HCT116 (cell line): ENCODE data around the gene DNAJC5. TPM values are rescaled to one million over a fixed set of nuclear protein-coding genes. Genes with fewer than 3 reads are reported as not detected.

Experiments
- ATAC-seq: fragments of 200-7000 bp; cut with Tn5 transposase; 2 replicates; pipeline ENCODE4 v1.9.1; 2020; ENCODE audit warnings: mild to moderate bottlenecking, moderate library complexity
- BruUV-seq: library from RNA; stranded (reverse); fragments of 400-500 nt; replicated peaks from 2 replicates; lab custom pipeline; 2021; lab: Mats Ljungman, UMichigan
- CTCF ChIA-PET: fragments of 300-600 bp; sonication (Branson Sonifier 250); formaldehyde crosslinking; loops from one replicate; lab custom pipeline; 2021; ENCODE audit warnings: antibody characterized with exemption; lab: Charles Lee
- POLR2A ChIA-PET: fragments of 300-600, 350-600 bp; sonication (Branson Sonifier 250); formaldehyde crosslinking; loops from one replicate; lab custom pipeline; 2021; ENCODE audit warnings: antibody characterized with exemption; lab: Charles Lee
- RAD21 ChIA-PET, 2 experiments: fragments of 300-600 bp; sonication (Branson Sonifier 250); formaldehyde crosslinking; loops; one replicate each; lab custom pipeline; 2023; ENCODE audit warnings: low total read pairs in 2 of 2; ENCODE audit not compliant: uncharacterized antibody in 2 of 2, unreplicated experiment in 2 of 2, low non-redundant PET in 1 of 2; lab: Charles Lee
- DNase-seq: peaks from one replicate; pipeline ENCODE4 v3.0.0-alpha.2; 2010; ENCODE audit warnings: low read depth, low spot score
- H2AFZ ChIP-seq: fragments of 200-600 bp; shearing (Covaris generic), sonication (generic); 2 replicates; pipeline ENCODE4 v1.6.1; 2017; ENCODE audit warnings: low read depth, mixed run types, mixed read lengths, antibody characterized with exemption, low read length; ENCODE audit not compliant: poor library complexity, severe bottlenecking
- H3K27ac ChIP-seq: 2 replicates; pipeline ENCODE4 v1.5.1; 2012; ENCODE audit warnings: low read depth, low read length
- H3K27me3 ChIP-seq: fragments of 200-600 bp; sonication (generic); 2 replicates; pipeline ENCODE4 v1.6.1; 2016; ENCODE audit warnings: mixed run types, low read length, mixed read lengths; ENCODE audit not compliant: insufficient read depth
- H3K36me3 ChIP-seq, 2 experiments: fragments of 200-500 bp in 1 of 2; fragments of 200-600 bp in 1 of 2; sonication (Bioruptor generic) in 1 of 2; sonication (generic) in 1 of 2; 2 replicates each; pipeline versions ENCODE4 v1.5.1 to v1.6.1; 2014 to 2016; ENCODE audit warnings: low read length in 2 of 2, inconsistent platforms in 1 of 2, mixed read lengths in 1 of 2, mixed run types in 1 of 2; ENCODE audit not compliant: insufficient read depth in 2 of 2, control insufficient read depth in 1 of 2
- H3K4me1 ChIP-seq, 2 experiments: fragments of 200-600 bp in 1 of 2; sonication (generic) in 1 of 2; 2 replicates each; pipeline versions ENCODE4 v1.5.1 to v1.6.1; 2012 to 2017; ENCODE audit warnings: low read length in 2 of 2, inconsistent platforms in 1 of 2, mild to moderate bottlenecking in 1 of 2, mixed read lengths in 1 of 2, mixed run types in 1 of 2, moderate library complexity in 1 of 2; ENCODE audit not compliant: insufficient read depth in 2 of 2, control insufficient read depth in 1 of 2
- H3K4me2 ChIP-seq: fragments of 200-600 bp; sonication (generic); 2 replicates; pipeline ENCODE4 v1.6.1; 2017; ENCODE audit warnings: mixed run types, low read length, mixed read lengths
- H3K4me3 ChIP-seq, 2 experiments: fragments of 200-600 bp in 1 of 2; sonication (generic) in 1 of 2; replicated peaks in 1 of 2; 2 replicates each; pipeline ENCODE4 v1.5.1; 2011 to 2016; ENCODE audit warnings: low read length in 2 of 2, control low read depth in 1 of 2, low read depth in 1 of 2, mild to moderate bottlenecking in 1 of 2, mixed read lengths in 1 of 2, mixed run types in 1 of 2
- H3K79me2 ChIP-seq: fragments of 200-600 bp; sonication (generic); 2 replicates; pipeline ENCODE4 v1.6.1; 2017; ENCODE audit warnings: mild to moderate bottlenecking, mixed run types, low read length, moderate library complexity, mixed read lengths; ENCODE audit not compliant: insufficient read depth
- H3K9ac ChIP-seq: fragments of 200-600 bp; sonication (generic); 2 replicates; pipeline ENCODE4 v1.6.1; 2016; ENCODE audit warnings: low read length, mixed read lengths
- H3K9me2 ChIP-seq: fragments of 200-600 bp; sonication (generic), shearing (Covaris generic); 2 replicates; pipeline ENCODE4 v1.6.1; 2017; ENCODE audit warnings: mixed run types, mild to moderate bottlenecking, moderate library complexity; ENCODE audit not compliant: insufficient read depth
- H3K9me3 ChIP-seq, 2 experiments: fragments of 200-500 bp in 1 of 2; fragments of 200-600 bp in 1 of 2; sonication (Bioruptor generic) in 1 of 2; sonication (generic) in 1 of 2; 2 replicates each; pipeline ENCODE4 v1.6.1; 2014 to 2017; ENCODE audit warnings: low read length in 2 of 2, mixed read lengths in 2 of 2, inconsistent platforms in 1 of 2, low read depth in 1 of 2, mild to moderate bottlenecking in 1 of 2, mixed run types in 1 of 2, moderate library complexity in 1 of 2; ENCODE audit not compliant: control insufficient read depth in 1 of 2, insufficient read depth in 1 of 2
- H4K20me1 ChIP-seq: fragments of 200-600 bp; sonication (generic), shearing (Covaris generic); 2 replicates; pipeline ENCODE4 v1.6.1; 2017; ENCODE audit warnings: mixed run types, mild to moderate bottlenecking, moderate library complexity; ENCODE audit not compliant: insufficient read depth
- CEBPB ChIP-seq: IDR thresholded peaks from 2 replicates; pipeline ENCODE4 v1.6.1; 2012; ENCODE audit warnings: low read depth
- EZH2 ChIP-seq: fragments of 200-600 bp; sonication (generic); IDR thresholded peaks from 2 replicates; pipeline ENCODE4 v1.6.1; 2017; ENCODE audit warnings: antibody characterized with exemption, mixed run types
- intact Hi-C: fragments of 100-400 bp; cut with micrococcal nuclease; formaldehyde crosslinking; loops from 2 replicates; pipeline ENCODE4 v1.10.0; 2022
- total RNA-seq: library from RNA; stranded (reverse); gene quantifications from one replicate; pipeline ENCODE4 v1.2.1, GENCODE V29; 2021; ENCODE audit not compliant: unreplicated experiment

DNAJC5 gene
- total RNA-seq, 1 experiment from 2014 or later = 38.3 TPM

DNA sequence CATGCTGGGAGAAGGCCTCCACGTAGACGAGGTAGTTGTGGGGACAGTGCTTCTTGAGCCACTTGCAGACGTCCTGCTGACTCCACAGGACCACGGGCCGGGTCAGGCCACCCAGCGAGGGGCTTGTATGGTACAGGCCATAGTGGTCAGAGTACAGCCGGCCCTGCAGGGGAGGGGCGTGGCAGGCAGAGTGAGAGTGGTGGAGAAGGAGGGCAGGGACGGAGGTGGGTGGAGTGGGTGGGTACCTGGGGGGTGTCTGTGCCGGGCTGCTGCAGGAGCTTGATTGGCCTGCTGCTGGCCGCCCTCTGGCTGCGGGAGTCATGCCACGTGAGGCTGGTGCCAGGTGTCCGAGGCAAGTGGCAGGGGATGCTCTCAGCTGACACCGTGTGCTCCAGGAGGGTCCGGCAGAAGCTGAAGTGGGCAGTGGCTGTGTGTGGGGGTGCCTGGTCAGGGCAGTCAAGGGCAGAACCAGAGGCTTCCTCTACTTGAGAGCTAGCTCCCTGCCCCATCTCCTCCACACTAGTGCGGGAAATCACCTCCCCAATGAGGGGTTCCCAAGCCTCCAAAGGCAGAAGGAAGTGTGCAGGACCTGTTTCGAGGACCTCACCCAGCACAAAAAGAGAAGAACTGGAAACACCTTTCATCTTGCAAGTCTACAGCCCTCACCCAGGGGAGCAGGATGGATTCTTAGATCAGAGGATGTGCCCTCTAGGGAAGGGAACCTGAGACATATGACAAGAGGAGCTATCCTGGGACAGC, 82.2 kb downstream of the DNAJC5 start:
- Histone ChIP-seq H3K9me2 (no peaks in the 10 kb centered on the region), H3K36me3 (no peaks in the 10 kb centered on the region), H2AFZ (no peak overlapping the region), H3K4me1 (peaks cover 26 to 58% of the 10 kb centered on the region in 2 experiments), H3K27me3 (no peaks in the 10 kb centered on the region), H4K20me1 (no peaks in the 10 kb centered on the region), H3K9ac (no peak overlapping the region), H3K9me3 (no peaks in the 10 kb centered on the region), H3K4me3 (no peak overlapping the region), H3K4me2 (peak overlapping the region; percentile 96), H3K79me2 (peaks cover 11% of the 10 kb centered on the region), H3K27ac (no peak overlapping the region; the same call in 1 of the 2 replicates)
- RAD21 ChIA-PET = no interaction called here
- no TSS peak for BruUV-seq
- POLR2A ChIA-PET = no interaction called here
- intact Hi-C loops = loop anchor here (10.0 kb wide), 2 partner anchors 112 to 192 kb away; partner anchors contain the start of genes ABHD16B and TPD52L2
- CTCF ChIA-PET = interaction anchor here (0.5 to 0.6 kb wide), 2 partner anchors 10 to 403 kb away, joined by 3 to 6 read pairs; partner anchors contain the start of gene HELZ2
- TF ChIP-seq CEBPB = no peak
- ATAC-seq (no peak), DNase-seq (no peak)

DNA sequence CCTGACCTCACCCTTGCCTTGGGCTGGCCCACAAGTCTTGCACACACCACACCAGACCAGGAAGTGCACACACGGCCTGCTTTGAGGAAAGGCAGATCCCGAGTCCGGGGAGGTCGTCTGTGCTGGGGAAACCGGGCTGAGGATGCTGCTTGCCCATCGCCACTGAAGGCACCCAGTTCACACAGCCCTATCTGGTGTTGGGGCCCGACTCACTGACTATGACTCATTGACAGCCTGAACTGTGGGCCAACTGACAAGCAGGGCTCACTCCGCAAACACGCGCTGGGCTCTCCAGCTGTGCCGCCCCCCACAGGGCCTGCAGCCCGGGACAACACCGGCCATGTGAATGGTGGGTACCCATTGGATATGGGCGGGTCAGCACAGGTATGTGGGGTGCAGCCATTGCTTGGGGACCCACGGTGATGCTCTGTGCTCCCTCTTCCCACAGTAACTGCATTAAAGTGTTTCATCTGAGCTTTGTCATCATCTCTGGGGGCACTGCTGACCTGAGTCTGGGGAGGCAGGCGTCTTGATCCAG, 82.9 kb downstream of the DNAJC5 start:
- peak overlapping the region; percentile 69; the same call in 1 of the 2 replicates for H3K27ac ChIP-seq
- no peak overlapping the region for H2AFZ ChIP-seq
- peaks cover 28 to 63% of the 10 kb centered on the region in 2 experiments for H3K4me1 ChIP-seq
- peak overlapping the region; percentile 76 to 94; a peak in 3 of 4 replicates for H3K4me3 ChIP-seq
- BruUV-seq = no TSS peak
- ChIA-PET CTCF (interaction anchor here (0.5 to 0.6 kb wide), 2 partner anchors 9 to 404 kb away, joined by 3 to 6 read pairs; partner anchors contain the start of gene HELZ2), POLR2A (no interaction called here), RAD21 (no interaction called here)
- H3K36me3 ChIP-seq = no peaks in the 10 kb centered on the region
- H3K27me3 ChIP-seq = no peaks in the 10 kb centered on the region
- intact Hi-C loops = loop anchor here (10.0 kb wide), 2 partner anchors 113 to 193 kb away; partner anchors contain the start of genes ABHD16B and TPD52L2
- H3K79me2 ChIP-seq = peaks cover 18% of the 10 kb centered on the region
- H3K9ac ChIP-seq = peak overlapping the region; percentile 76; the same call in 1 of the 2 replicates
- no peaks in the 10 kb centered on the region for H3K9me2 ChIP-seq
- ATAC-seq (no peak), DNase-seq (no peak)
- peak overlapping the region; percentile 96 for H3K4me2 ChIP-seq
- H4K20me1 ChIP-seq = no peaks in the 10 kb centered on the region
- H3K9me3 ChIP-seq = no peaks in the 10 kb centered on the region
- TF ChIP-seq EZH2 = no peak
